Testis (tissue), 3 donors: ENCODE results near the gene BACH2. TPM values are rescaled to one million over a fixed set of nuclear protein-coding genes. Genes with fewer than 3 reads are reported as not detected.

ENCODE experiments used
- DNase-seq: peaks from one replicate; pipeline ENCODE4 v3.0.0-alpha.2; 2019
- H3K27ac ChIP-seq, 2 donors: fragments of 200-600 bp; sonication (generic); one replicate each; pipeline ENCODE4 v1.5.1; 2019
- H3K27me3 ChIP-seq: fragments of 200-600 bp; sonication (generic); one replicate; pipeline ENCODE4 v1.5.1; 2019
- H3K36me3 ChIP-seq: fragments of 200-600 bp; sonication (generic); one replicate; pipeline ENCODE4 v1.5.1; 2017; ENCODE audit warnings: low read depth; ENCODE audit errors: missing control alignments
- H3K4me1 ChIP-seq: fragments of 200-600 bp; sonication (generic); one replicate; pipeline ENCODE4 v1.5.1; 2019
- H3K4me3 ChIP-seq, 2 donors: fragments of 200-600 bp; sonication (generic); one replicate each; pipeline ENCODE4 v1.5.1; 2017 to 2019
- H3K9me3 ChIP-seq: fragments of 200-600 bp; sonication (generic); one replicate; pipeline ENCODE4 v1.5.1; 2017
- POLR2A ChIP-seq: fragments of 450-650 bp; IDR thresholded peaks from one replicate; pipeline ENCODE4 v1.6.1; 2017; ENCODE audit warnings: antibody characterized with exemption, mild to moderate bottlenecking, moderate library complexity
- WGBS, 2 donors: methylation state at CpG; one replicate each; pipeline ENCODE4 v1.1.5; 2018; 5-methylcytosine and 5-hydroxymethylcytosine counted together
- intact Hi-C: fragments of 100-400 bp; cut with DNase I; formaldehyde crosslinking; loops from one replicate; pipeline ENCODE4 v1.15.1; 2023; ENCODE audit warnings: low total_unique reads
- polyA plus RNA-seq: library from polyadenylated mRNA; stranded (reverse); fragments of 350-450 nt; fragmentation: Illumina TruSeq; extraction: RNeasy Lipid Tissue Mini Kit (QIAGEN cat#74804); gene quantifications from one replicate; pipeline ENCODE4 v1.2.3, GENCODE V29; 2014; ENCODE audit warnings: low read depth, low replicate concordance; ENCODE audit not compliant: insufficient read depth
- total RNA-seq, 2 donors: library from RNA; depleted of rRNA; stranded (reverse); fragments of >200 nt; gene quantifications; one replicate each; pipeline ENCODE4 v1.2.3, GENCODE V29; 2016
- TF ChIP-seq, protein P1 (sequence below), 3 experiments: fragments of 450-650 bp in 2 of 3; fragments of 200-600 bp in 1 of 3; sonication (generic) in 1 of 3; IDR thresholded peaks; one replicate each; pipeline ENCODE4 v1.5.1; 2016 to 2019; ENCODE audit warnings: antibody characterized with exemption in 3 of 3, mild to moderate bottlenecking in 2 of 3, moderate library complexity in 1 of 3

The BACH2 gene
- total and polyA plus RNA-seq, 3 donors from 2014 or later: 5.0 to 8.3 (median 6.5) TPM

DNA sequence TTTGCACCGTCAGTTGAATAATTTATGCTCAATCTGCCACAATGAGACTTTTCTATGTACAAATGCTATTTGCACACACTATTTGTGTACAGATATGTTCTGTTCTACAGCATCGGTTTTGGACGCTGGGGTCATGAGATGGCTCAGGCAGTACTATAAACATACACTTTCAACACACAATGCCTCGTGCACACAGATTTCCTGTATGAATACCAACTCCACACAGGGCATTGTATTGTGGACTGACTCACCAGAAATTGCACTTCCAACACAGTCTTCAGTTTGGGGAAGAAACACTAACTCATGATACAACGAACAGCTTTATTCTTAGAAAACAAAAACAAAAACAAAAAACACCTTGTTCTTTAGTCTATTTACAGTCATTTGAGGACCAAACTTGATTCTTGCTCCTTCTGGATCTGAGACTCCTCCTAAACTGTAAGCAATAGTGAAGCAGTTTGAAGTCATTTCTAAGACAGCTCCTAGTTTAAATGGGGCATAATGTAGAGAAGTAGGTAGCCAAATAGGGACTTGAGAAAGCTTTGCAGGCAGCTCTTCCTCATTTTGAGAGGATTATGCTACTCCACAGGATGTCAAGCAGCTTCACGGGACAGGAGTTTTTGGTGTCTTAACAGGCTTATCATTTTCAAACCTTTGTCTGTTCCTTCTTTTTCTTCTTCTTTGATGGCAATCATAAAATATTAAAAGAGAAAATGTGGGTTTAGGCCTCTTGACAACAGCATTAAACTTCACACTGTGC lies 368.7 kb downstream of the BACH2 start:
- no peaks in the 10 kb centered on the region for H3K9me3 ChIP-seq
- no peaks in the 10 kb centered on the region for H3K27me3 ChIP-seq
- H3K36me3 ChIP-seq: no peaks in the 10 kb centered on the region
- no peak for DNase-seq
- H3K27ac ChIP-seq: no peak overlapping the region
- H3K4me1 ChIP-seq: no peaks in the 10 kb centered on the region
- H3K4me3 ChIP-seq: no peak overlapping the region
- TF ChIP-seq POLR2A: no peak
- TF ChIP-seq, protein P1, sequence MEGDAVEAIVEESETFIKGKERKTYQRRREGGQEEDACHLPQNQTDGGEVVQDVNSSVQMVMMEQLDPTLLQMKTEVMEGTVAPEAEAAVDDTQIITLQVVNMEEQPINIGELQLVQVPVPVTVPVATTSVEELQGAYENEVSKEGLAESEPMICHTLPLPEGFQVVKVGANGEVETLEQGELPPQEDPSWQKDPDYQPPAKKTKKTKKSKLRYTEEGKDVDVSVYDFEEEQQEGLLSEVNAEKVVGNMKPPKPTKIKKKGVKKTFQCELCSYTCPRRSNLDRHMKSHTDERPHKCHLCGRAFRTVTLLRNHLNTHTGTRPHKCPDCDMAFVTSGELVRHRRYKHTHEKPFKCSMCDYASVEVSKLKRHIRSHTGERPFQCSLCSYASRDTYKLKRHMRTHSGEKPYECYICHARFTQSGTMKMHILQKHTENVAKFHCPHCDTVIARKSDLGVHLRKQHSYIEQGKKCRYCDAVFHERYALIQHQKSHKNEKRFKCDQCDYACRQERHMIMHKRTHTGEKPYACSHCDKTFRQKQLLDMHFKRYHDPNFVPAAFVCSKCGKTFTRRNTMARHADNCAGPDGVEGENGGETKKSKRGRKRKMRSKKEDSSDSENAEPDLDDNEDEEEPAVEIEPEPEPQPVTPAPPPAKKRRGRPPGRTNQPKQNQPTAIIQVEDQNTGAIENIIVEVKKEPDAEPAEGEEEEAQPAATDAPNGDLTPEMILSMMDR (IDR thresholded peaks at IDR 0.05): no peak
- intact Hi-C loops: no loop called here
- WGBS, 2 donors: 82 to 83% methylated on average over 6 of the region's 6 CpGs

DNA sequence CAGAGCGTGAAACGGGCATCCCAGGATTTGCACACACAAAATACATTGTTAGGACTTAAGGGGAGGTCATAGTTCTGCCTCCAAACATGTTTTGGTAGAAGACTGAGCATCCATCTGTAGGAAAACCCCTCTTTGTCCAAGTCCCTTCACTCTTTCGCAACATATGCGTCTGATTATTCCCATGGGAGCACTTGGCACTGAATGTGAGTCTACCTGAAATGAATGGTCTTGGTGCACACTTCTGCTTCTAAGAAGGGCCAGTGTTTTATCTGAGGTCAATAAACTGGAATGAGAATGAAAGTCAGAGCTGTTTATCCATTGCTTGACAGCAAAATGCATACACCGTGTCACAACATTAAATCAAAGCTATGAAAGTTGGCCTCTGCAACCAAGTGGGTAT lies 369.4 kb downstream of the BACH2 start:
- TF ChIP-seq, protein P1 (IDR thresholded peaks at IDR 0.05): no peak
- TF ChIP-seq POLR2A: no peak
- no peak for DNase-seq
- Histone ChIP-seq H3K27ac (no peak overlapping the region), H3K4me3 (no peak overlapping the region), H3K9me3 (no peaks in the 10 kb centered on the region), H3K4me1 (no peaks in the 10 kb centered on the region), H3K27me3 (no peaks in the 10 kb centered on the region), H3K36me3 (no peaks in the 10 kb centered on the region)
- intact Hi-C loops: no loop called here
- 94 to 95% methylated on average over 5 of the region's 5 CpGs for WGBS, 2 donors

DNA sequence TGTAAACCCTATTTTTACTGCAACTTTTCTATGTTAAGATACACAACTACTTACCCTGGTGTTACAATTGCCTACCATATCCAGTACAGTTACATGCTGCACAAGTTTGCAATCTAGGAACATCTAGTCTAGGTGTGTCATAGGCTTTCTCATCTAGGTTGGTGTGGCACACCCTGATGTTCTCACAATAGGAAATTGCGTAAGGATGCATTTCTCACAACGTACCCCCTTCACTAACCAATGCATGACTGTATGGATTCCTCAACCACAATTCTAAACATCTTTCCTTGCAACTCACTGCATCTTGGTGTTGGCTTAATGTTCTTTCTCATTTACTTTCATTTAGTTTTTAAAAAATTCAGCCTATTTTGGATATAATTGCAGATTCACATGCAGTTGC lies 370.8 kb downstream of the BACH2 start:
- Histone ChIP-seq H3K9me3 (no peaks in the 10 kb centered on the region), H3K36me3 (no peaks in the 10 kb centered on the region), H3K4me1 (no peaks in the 10 kb centered on the region), H3K27me3 (no peaks in the 10 kb centered on the region), H3K4me3 (no peak overlapping the region), H3K27ac (no peak overlapping the region)
- intact Hi-C loops: no loop called here
- TF ChIP-seq, protein P1 (IDR thresholded peaks at IDR 0.05): no peak
- TF ChIP-seq POLR2A: no peak
- DNase-seq: no peak
- 80 to 81% methylated on average over 2 of the region's 2 CpGs for WGBS, 2 donors

DNA sequence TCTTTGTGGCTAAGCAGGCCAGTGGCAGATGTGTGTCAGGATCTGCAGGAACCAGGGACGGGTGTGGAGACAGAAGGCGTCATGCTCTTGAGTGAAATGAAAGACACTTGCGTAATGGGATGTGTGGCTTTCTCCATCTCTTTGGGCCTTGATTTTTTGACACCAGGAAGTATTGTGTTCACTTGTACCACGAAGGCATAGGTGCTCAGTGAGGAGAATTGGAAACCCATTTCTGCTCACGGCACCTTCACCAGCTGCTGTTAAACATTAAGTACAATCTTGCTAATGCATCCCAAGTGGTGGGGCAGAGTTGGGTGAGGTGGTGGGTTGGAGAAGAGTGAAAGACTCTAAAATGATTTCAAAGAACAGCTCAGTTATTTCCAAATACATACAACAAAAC lies 372.4 kb downstream of the BACH2 start:
- Histone ChIP-seq H3K4me1 (no peaks in the 10 kb centered on the region), H3K36me3 (no peaks in the 10 kb centered on the region), H3K9me3 (no peaks in the 10 kb centered on the region), H3K4me3 (no peak overlapping the region), H3K27me3 (no peaks in the 10 kb centered on the region), H3K27ac (no peak overlapping the region)
- 55 to 70% methylated on average over 5 of the region's 5 CpGs for WGBS, 2 donors
- intact Hi-C loops: no loop called here
- TF ChIP-seq, protein P1 (IDR thresholded peaks at IDR 0.05): no peak
- no peak for TF ChIP-seq POLR2A
- DNase-seq: no peak

DNA sequence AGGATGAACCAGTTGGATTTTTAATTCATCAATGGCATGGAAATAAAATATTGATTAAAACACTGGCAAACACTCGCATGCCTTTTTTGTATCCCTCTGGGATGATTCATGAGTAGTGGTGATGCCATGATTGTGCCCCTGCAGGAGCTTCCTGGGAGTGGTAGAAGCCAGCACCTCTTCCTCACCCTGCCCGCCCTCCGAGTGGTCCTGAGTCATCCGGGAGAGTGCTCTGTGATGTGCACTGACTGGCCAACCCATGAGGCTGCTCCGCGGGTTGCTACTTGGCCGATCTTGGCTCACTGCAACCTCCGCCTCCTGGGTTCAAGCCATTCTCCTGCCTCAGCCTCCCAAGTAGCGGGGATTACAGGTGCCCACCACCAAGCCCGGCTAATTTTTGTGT lies 375.0 kb downstream of the BACH2 start:
- H3K27me3 ChIP-seq: no peaks in the 10 kb centered on the region
- no peaks in the 10 kb centered on the region for H3K4me1 ChIP-seq
- intact Hi-C loops: no loop called here
- 90 to 93% methylated on average over 9 to 10 of the region's 10 CpGs for WGBS, 2 donors
- no peaks in the 10 kb centered on the region for H3K36me3 ChIP-seq
- no peak for TF ChIP-seq POLR2A
- TF ChIP-seq, protein P1 (IDR thresholded peaks at IDR 0.05): no peak
- H3K9me3 ChIP-seq: no peaks in the 10 kb centered on the region
- DNase-seq: no peak
- H3K4me3 ChIP-seq: no peak overlapping the region
- no peak overlapping the region for H3K27ac ChIP-seq
